Posterior cingulate gyrus (tissue), 11 donors: Measurements from ENCODE around the gene TOP3A.
"Not testable (repeated sequence)": the region's sequence is repeated elsewhere in the genome, so short reads cannot be mapped to it uniquely, and the experiment has no call there.

Experiments used
- DNase-seq, 10 donors: peaks; one replicate each; pipeline versions ENCODE4 v3.0.0 to v3.0.0-alpha.2; 2020 to 2021; ENCODE audit warnings: mixed read lengths in 3 of 10
- intact Hi-C: fragments of 100-400 bp; cut with DNase I; formaldehyde crosslinking; loops from one replicate; pipeline ENCODE4 v1.15.1; 2023

TOP3A gene, protein sequence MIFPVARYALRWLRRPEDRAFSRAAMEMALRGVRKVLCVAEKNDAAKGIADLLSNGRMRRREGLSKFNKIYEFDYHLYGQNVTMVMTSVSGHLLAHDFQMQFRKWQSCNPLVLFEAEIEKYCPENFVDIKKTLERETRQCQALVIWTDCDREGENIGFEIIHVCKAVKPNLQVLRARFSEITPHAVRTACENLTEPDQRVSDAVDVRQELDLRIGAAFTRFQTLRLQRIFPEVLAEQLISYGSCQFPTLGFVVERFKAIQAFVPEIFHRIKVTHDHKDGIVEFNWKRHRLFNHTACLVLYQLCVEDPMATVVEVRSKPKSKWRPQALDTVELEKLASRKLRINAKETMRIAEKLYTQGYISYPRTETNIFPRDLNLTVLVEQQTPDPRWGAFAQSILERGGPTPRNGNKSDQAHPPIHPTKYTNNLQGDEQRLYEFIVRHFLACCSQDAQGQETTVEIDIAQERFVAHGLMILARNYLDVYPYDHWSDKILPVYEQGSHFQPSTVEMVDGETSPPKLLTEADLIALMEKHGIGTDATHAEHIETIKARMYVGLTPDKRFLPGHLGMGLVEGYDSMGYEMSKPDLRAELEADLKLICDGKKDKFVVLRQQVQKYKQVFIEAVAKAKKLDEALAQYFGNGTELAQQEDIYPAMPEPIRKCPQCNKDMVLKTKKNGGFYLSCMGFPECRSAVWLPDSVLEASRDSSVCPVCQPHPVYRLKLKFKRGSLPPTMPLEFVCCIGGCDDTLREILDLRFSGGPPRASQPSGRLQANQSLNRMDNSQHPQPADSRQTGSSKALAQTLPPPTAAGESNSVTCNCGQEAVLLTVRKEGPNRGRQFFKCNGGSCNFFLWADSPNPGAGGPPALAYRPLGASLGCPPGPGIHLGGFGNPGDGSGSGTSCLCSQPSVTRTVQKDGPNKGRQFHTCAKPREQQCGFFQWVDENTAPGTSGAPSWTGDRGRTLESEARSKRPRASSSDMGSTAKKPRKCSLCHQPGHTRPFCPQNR

DNA sequence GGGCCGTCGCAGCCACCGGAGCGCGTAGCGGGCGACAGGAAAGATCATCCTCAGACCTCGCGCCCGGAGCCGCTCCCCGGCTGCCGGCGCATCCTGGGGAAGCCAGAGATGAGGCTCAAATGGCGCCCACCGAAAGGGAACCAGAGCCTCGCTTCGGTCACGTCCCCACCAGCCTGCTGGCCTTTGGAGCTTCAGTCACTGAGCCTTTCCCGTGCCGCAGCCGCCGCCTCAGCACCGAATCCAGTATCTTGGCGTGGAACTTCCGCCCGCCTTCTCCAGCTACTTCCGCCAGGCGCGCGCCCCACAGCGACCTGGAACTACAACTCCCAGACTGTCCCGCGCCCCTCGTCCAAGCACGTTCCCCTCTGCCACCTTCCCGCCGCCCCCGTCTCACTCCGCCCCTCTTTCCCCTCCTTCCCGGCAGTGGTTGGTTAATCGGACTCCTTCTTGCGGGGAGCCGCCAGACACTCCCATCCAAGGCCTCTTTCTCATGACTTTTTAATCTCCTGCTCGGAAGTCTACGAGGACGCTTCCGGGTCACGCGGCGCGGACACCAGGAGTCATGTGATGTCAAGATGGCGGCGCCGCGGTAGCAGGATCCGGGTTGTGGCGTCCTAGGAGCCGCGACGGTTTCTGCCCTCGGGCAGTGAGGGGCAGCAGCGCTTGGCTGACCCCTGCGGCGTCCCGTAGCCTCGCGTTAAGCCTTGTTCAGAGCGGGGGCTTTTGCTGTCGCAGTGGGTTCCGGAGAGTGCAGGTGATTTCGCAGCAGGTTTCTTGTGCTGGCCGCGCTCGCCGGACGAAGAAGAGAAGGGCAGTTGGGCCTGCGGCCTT lies at the start of gene TOP3A, which contains the start of gene SMCR8:
Gene TOP3A (minus strand): TSS at position 264 of the 831 bp plus-strand sequence. CDS start 216 bp downstream, at position 48.
Gene SMCR8 (plus strand): TSS at position 563 of the 831 bp plus-strand sequence. CDS start 497 bp downstream, outside the sequence.
- intact Hi-C loops = loop anchor here (2.0 to 10.0 kb wide), 3 partner anchors 47 to 90 kb away; partner anchors contain the start of genes LLGL1, MIEF2 and SHMT1
- DNase-seq = peak; percentile 94 to 99 (median 97)

DNA sequence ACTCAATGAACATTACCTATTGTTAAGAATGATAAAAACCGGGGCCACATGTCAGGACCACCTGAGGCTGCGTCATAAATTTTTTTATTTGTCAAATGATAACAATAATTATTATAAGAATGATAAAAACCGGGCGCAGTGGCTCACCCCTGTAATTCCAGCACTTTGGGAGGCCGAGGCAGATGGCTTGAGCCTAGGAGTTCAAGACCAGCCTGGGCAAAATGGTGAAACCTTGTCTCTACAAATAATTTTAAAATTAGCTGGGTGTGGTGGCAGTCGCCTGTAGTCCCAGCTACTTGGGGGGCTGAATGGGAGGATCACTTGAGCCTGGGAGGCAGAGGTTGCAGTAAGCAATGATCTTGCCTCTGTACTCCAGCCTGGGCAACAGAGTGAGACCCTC lies 49.4 kb upstream of the TOP3A start:
- intact Hi-C loops = loop anchor here (5.0 kb wide), 1 partner anchor 47 kb away; the partner anchor contains the start of gene SMCR8
- peak in 2 of 10 donors; percentile 51 to 52 for DNase-seq

DNA sequence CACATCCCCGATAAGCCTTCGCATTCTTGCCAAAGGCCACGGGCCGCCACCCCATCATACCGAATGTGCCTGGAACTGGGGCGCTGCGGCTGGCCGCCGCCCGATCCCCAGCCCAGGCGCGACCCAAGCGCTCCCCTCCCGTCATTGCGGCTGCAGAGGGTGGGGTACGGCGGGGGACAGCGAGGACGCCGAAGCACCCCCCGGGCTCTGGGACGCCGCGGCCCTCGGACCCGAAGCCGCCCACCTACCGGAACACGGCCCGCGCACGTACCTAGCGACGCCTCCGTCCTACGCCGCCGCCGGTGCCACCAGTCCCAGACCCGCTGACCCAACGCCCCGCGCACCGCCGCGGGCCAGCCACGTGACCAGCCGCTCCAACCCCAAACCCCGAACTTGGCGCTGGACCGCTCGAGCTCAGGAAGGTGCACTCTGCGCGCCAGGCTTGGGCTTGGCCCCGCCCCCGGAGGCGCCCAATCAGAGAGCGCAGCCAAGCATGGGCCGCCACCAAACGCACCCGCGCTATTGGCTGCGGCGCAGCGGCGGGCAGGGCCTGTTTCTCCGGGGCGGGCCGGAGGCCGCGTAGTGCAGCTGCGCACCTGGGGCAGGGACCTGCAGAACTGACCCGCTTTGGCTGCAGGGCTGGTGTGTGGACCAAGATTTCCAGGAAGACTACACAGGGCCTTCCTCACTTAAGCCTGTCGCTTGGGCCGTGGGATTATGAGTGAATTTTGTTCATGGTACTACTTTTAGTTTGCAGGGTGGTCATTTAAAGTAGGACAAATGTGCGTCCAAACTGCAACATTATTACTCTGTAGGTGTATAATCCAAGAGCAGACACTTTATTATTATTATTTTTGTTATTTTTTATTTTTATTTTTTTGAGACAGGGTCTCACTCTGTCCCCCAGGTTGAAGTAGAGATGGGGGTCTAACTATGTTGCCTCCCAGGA lies 48.6 kb upstream of the TOP3A start, which contains the start of gene SHMT1:
Gene SHMT1 (minus strand): TSS at position 450 of the 949 bp plus-strand sequence. CDS start 7,569 bp downstream, outside the sequence.
- intact Hi-C loops = loop anchor here (5.0 kb wide), 1 partner anchor 46 kb away; the partner anchor contains the start of gene SMCR8
- DNase-seq = peak; percentile 89 to 99 (median 94)

DNA sequence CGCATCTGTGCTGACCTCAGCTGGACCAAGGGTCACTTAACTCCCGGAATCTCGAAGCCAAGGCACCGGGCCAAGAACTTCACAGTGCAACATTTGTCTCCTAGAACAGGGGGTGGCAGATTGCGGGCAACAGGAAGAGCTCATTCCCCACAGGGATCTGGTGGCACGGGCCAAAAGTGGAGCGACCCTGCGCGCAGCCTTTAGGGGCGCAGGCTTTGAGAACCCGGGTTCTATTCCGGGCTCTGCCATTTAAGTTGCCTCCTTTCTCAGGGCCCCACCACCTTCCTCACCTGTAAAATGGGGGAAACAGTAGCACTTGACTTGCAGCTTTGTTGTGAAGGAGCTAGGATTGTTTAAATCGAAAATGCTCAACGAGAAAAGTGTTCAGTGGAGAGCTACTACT lies 47.9 kb upstream of the TOP3A start:
- peak; percentile 67 to 98 (median 88) for DNase-seq
- intact Hi-C loops = loop anchor here (5.0 kb wide), 1 partner anchor 45 kb away; the partner anchor contains the start of gene SMCR8

DNA sequence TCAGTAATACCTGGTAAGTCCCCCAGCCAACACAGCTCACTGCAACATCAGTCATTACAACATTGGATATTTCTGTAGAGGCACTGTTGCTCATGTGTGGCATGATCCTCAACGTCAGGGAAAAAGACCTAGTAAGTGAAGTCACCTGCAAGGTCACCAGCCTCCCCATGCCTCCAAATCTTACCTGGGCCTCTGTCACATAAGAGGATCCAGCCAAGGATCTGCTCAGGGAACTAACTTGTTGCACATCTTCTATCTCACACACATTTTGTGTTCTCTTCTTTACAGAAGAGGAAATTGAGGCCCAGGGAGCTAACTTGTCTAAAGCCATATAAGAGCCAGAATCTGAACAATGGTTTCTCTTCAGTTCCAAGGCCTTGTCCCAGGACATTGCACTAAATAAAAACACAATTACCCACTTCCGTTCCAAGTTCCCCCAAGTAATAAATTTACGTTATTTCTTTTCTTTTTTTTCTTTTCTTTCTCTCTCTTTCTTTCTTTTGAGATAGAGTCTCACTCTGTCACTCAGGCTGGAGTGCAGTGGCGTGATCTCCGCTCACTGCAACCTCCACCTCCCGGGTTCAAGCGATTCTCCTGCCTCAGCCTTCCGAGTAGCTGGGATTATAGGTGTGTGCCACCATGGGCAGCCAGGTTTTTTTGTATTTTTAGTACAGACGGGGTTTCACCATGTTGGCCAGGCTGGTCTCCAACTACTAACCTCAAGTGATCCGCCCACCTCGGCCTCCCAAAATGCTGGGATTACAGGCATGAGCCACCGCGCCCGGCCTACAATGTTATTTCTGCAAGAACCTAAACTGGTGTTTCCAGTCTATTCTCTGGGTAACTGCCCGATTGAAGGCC lies 47.3 kb upstream of the TOP3A start:
- intact Hi-C loops = loop anchor here (5.0 kb wide), 1 partner anchor 45 kb away; the partner anchor contains the start of gene SMCR8
- peak in 2 of 10 donors; percentile 8 to 9 for DNase-seq

DNA sequence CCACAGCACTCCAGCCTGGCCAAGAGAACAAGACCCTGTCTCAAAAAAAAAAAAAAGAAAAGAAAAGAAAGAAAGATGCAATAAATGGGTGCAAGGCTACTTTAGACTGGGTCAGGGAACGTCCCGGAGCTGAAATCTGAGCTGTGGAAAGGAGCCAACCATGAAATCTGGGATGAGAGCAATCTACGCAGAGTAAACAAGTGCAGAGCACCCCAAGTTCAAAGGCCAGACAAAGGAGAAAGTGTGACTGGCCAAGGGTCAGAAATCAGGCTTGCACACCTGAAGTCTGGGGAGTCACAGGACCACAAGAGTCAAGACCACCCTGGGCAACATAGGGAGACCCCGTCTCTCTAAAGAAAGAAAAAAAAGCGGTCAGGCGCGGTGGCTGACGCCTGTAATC lies 45.7 kb upstream of the TOP3A start:
- intact Hi-C loops = loop anchor here (5.0 kb wide), 1 partner anchor 43 kb away; the partner anchor contains the start of gene SMCR8
- DNase-seq = peak in 2 of 10 donors; percentile 9 to 34

DNA sequence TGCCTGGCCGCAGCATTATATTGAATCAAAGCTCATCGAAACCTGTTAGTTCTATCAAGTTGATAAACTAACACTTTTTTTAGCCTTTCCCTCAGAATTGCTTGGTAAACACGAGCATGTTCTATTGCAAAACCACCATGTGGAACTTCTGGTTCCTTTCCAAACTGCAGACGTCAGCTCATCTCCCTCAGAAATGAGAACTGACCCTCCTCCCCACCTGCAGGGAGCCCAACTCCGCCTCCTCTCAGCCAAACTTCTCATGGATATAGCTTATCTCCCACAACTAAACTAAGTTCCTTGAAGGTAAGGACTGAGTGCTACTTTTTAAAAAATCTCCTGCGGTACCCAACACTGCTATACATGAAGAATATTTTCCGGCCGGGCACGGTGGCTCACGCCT lies 41.8 kb upstream of the TOP3A start:
- intact Hi-C loops = no loop called here
- DNase-seq = peak in 2 of 10 donors; percentile 27 to 56

DNA sequence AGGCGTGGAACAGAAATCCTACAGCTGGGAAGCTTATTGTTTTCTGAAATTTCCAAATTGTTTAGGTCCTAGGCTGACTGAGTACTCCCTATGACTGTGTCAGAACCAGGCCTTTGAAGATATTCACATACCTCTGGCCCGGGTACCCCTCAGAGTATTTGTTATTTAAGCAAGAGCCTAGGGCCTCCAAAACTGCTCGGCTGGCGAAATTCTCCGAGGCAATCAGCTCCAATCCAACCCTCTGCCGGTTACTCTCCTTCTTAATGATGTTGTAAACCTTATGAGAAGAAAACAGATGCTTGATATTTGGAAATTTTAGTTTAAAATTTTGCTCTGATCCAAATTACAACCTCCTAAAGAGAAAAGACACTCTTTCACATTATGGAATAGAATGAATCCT lies 38.7 kb upstream of the TOP3A start:
- intact Hi-C loops = no loop called here
- peak in 2 of 10 donors; percentile 50 to 59 for DNase-seq

DNA sequence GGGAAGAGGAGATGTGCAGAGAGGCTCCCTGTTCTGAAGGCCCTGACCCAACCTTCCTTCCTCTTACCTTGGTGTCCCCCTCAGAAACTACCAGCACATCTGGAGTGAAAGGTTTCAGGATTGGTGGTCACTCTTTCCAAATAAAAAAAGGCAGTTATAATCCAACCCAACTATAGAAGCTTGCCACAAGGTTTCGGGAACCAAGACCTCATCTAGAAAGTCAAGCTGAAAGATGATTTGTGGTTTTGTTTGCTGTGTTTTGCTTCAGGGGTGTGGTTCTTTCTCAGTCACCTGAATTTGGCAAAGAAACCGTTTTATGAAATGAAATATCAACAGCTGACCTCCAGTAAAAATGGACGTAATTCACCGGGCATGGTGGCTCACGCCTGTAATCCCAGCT lies 29.2 kb upstream of the TOP3A start:
- intact Hi-C loops = no loop called here
- no peak for DNase-seq

DNA sequence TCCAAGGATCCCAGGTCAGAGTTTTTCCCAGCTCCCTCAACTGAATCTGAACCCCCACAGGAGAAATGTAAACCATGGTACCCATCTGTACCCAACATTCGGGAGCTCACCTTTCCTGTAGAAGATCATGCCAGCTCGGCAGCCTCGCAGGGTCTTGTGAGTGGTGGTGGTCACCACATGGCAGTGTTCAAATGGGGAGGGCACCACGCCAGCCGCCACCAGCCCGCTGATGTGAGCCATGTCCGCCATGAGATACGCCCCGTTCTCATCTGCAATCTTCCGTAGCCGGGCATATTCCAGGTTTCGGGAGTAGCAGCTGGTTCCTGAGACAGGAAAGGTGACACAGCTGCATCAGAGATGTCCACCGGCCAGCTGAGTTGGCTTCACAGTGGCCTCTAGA lies 25.1 kb upstream of the TOP3A start:
- intact Hi-C loops = no loop called here
- no peak for DNase-seq

DNA sequence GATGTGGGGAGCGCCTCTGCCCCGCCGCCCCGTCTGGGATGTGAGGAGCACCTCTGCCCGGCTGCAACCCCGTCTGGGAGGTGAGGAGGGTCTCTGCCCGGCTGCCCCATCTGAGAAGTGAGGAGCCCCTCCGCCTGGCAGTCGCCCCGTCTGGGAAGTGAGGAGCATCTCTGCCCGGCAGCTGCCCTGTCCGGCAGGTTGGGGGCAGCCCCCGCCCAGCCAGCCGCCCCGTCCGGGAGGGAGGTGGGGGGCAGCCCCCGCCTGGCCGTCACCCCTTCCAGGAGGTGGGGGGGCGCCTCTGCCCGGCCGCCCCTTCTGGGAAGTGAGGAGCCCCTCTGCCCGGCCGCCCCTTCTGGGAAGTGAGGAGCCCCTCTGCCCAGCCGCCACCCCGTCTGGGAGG lies 23.4 kb upstream of the TOP3A start:
- intact Hi-C loops, DNase-seq: not testable (repeated sequence)

DNA sequence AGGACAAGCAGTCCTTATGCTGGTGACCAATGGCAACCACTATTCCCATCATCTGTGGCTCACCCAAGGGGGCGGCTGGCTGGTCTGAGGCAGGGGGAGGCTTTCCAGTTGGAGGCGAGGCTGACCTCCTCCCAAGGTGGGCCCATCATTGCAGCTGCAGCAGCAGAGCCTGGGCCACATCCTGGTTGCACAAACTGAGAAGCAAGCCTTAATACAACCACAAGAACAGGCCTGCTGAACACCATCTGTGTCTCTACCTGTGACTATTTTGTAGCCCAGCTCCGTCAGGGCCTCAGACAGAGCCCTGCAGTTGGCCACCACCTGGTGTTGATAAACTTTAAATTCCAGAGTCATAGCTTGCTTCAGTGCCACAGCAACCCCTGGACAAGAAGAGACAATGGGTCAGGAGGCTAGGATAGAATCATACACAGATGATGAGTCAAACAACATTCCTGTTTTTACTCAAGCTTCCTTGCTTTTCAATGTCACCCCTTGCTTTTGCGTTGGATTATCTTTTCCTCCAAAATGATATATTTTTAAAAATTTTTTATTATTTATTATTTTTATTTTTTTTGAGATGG lies 18.2 kb upstream of the TOP3A start:
- intact Hi-C loops = no loop called here
- peak in 2 of 10 donors; percentile 33 to 41 for DNase-seq

DNA sequence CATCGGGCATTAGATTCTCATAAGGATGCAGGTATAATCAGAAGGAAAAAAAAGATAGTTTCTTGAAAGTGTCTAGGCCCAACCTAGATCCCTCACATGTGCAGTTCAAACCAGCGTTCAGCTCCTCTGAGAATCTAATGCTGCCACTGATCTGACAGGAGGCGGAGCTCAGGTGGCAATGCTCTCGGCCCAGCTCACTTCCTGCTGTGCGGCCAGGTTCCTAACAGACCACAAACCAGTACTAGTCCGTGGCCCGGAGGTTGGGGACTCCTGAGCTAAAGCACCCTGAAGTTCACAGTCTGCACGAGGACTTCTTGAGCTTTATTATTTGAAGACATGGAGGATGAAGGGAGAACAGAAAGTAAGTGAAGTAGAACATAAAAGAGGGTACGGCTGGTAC lies 17.1 kb upstream of the TOP3A start:
- DNase-seq = no peak
- intact Hi-C loops = no loop called here

DNA sequence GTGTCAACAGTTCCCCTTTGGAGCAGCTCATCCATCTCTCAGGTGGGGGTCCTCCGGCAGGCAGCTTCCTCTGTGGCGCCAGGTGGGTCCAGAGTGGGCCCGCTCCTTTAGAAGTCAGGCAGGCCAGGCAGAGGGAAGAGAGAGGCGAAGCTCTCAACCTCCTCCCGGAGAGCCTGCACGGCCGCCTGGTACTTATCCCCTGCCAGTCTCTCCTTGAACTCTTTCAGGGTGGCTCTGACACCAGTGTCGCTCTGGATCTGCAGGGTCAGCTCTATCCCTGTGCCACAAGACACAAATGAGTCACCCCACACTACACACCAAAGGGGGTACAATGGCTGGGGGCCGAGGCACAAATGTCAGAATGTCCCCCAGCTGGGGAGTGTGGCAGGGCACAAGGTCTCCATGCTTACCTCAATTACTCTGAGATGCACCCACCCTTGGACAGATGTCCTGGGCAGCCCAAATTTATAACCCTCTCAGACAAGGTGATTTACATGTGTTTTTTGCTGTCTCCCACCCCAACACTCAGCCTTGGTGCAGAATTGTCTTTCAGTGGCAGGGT lies 13.9 kb upstream of the TOP3A start:
- intact Hi-C loops = no loop called here
- peak in 2 of 10 donors; percentile 55 to 58 for DNase-seq

DNA sequence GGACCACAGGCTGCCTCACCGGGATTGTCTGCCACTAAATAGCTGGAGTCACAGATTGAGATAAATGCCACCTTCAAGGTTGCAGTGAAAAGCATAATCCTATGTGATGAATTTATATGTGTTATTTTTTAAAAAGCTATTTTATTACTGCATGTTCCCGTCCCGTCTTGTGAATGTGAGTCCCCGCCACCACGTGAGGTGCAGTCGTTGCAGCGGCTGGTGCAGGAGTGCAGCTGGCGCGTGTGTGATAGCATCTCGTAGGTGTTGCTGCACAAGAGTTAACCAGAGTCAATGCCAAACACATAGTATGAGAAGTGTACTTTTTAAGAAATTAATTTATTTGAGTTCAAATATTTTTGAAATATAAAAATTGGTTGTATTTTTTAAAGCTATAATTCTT lies 12.8 kb upstream of the TOP3A start:
- peak in 2 of 10 donors; percentile 76 to 79 for DNase-seq
- intact Hi-C loops = no loop called here

DNA sequence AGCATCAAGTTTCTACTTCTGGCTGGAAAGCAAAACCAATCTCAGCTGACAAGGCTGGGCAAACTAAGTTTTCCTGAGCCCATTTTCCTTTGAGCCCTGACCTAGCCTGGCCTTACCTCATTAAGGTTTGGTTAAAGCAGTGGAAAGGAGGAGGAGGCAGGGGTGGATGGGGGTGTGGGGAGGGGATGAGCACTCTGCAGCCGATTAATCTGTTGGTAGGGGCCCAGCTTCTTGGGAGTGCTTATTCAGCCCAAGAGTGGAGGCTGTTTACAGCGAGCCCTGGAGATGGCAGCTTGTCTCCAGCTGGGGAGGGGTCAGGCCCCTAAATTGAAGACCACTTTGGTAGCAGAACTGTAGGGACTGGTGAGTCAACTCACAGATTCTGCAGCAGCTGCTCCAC lies 12.3 kb upstream of the TOP3A start:
- intact Hi-C loops = no loop called here
- peak in 1 of 10 donors; percentile 37 for DNase-seq
